Esophagus squamous epithelium (tissue), 4 donors: ENCODE measurements around the gene STAT4.

ENCODE experiments used
- CTCF ChIP-seq, 6 experiments: fragments of 450-650 bp in 4 of 6; fragments of 200-600 bp in 2 of 6; sonication (generic) in 2 of 6; IDR thresholded peaks; one replicate each; pipeline ENCODE4 v1.5.1; 2016 to 2019; ENCODE audit warnings: antibody characterized with exemption in 6 of 6, mild to moderate bottlenecking in 4 of 6, moderate library complexity in 4 of 6
- POLR2A ChIP-seq, 4 donors: fragments of 450-650 bp; IDR thresholded peaks; one replicate each; pipeline ENCODE4 v1.6.1; 2017; ENCODE audit warnings: antibody characterized with exemption in 4 of 4, mild to moderate bottlenecking in 4 of 4, moderate library complexity in 3 of 4

GRCh38 chr2:191195021-191195420, 44.2 kb upstream of the STAT4 start:
- TF ChIP-seq CTCF (IDR thresholded peaks at IDR 0.05) = no peak
- no peak for TF ChIP-seq POLR2A (IDR thresholded peaks at IDR 0.05)
